H7 (cell line): ENCODE measurements around the gene CHST3. TPM values are rescaled to one million over a fixed set of nuclear protein-coding genes. Genes with fewer than 3 reads are reported as not detected.
A peak's percentile ranks its signal among the peaks of the same experiment; 100 is the strongest.

ENCODE experiments used
- DNase-seq: peaks from one replicate; pipeline ENCODE4 v3.0.0; 2012
- H3K27me3 ChIP-seq: 2 replicates; pipeline ENCODE4 v1.6.0; 2011; ENCODE audit warnings: mild to moderate bottlenecking, low read length; ENCODE audit not compliant: control insufficient read depth, insufficient read depth
- H3K36me3 ChIP-seq: replicated peaks from 2 replicates; pipeline ENCODE4 v1.5.1; 2011; ENCODE audit warnings: low read length; ENCODE audit not compliant: control insufficient read depth, insufficient read depth
- H3K4me3 ChIP-seq: 2 replicates; pipeline ENCODE4 v1.5.1; 2011; ENCODE audit warnings: low read depth, mild to moderate bottlenecking, control low read depth, low read length, moderate library complexity; ENCODE audit not compliant: insufficient read depth
- total RNA-seq: library from RNA; depleted of rRNA; stranded (reverse); fragments of >200 nt; shearing (Covaris generic); gene quantifications from 2 replicates; pipeline ENCODE4 v1.2.3, GENCODE V29; 2014

The CHST3 gene
- total RNA-seq, 1 experiment from 2014 or later, result 4.1 TPM

GRCh38 chr10:72001033-72001395, 36.8 kb downstream of the CHST3 start:
- Histone ChIP-seq H3K27me3 (no peaks in the 10 kb centered on the region), H3K4me3 (no peak overlapping the region), H3K36me3 (no peaks in the 10 kb centered on the region)
- DNase-seq, result peak; percentile 45

- no peak for DNase-seq
- Histone ChIP-seq H3K27me3 (no peaks in the 10 kb centered on the region), H3K36me3 (no peaks in the 10 kb centered on the region), H3K4me3 (no peak overlapping the region)
Measured at GRCh38 chr10:72002354-72003295, 38.4 kb downstream of the CHST3 start.

DNA sequence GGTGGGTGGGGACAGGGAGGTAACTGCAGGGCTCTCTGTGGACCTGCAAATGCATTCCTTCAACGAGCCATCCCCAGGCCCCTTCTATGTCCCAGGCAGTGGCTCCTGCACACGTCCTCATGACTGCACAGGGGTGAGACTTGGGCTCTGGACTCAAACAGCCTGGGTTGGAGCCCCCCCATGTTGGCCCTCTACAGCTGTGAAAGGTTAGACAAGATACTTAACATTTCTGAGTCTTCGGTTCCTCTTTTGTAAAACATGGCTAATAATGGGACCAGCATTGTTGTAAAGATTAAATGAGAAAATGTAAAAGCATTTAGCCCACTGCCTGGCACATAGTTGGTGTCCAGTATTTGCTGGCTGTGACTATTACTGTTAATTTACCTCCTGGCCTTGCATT, 41.8 kb downstream of the CHST3 start:
- Histone ChIP-seq H3K27me3 (no peaks in the 10 kb centered on the region), H3K4me3 (no peak overlapping the region), H3K36me3 (no peaks in the 10 kb centered on the region; the same call in none of the 2 replicates)
- no peak for DNase-seq

GRCh38 chr10:72007246-72007892, 43.2 kb downstream of the CHST3 start:
- no peak overlapping the region for H3K4me3 ChIP-seq
- DNase-seq, result peak; percentile 54
- H3K36me3 ChIP-seq, result no peaks in the 10 kb centered on the region; the same call in none of the 2 replicates
- H3K27me3 ChIP-seq, result no peaks in the 10 kb centered on the region

GRCh38 chr10:72008096-72008981, 44.1 kb downstream of the CHST3 start:
- no peak overlapping the region for H3K4me3 ChIP-seq
- no peak for DNase-seq
- H3K36me3 ChIP-seq, result no peaks in the 10 kb centered on the region; the same call in none of the 2 replicates
- no peaks in the 10 kb centered on the region for H3K27me3 ChIP-seq

GRCh38 chr10:72009051-72009424, 44.8 kb downstream of the CHST3 start:
- H3K36me3 ChIP-seq, result no peaks in the 10 kb centered on the region; the same call in none of the 2 replicates
- DNase-seq, result peak; percentile 40
- H3K4me3 ChIP-seq, result no peak overlapping the region
- no peaks in the 10 kb centered on the region for H3K27me3 ChIP-seq

DNA sequence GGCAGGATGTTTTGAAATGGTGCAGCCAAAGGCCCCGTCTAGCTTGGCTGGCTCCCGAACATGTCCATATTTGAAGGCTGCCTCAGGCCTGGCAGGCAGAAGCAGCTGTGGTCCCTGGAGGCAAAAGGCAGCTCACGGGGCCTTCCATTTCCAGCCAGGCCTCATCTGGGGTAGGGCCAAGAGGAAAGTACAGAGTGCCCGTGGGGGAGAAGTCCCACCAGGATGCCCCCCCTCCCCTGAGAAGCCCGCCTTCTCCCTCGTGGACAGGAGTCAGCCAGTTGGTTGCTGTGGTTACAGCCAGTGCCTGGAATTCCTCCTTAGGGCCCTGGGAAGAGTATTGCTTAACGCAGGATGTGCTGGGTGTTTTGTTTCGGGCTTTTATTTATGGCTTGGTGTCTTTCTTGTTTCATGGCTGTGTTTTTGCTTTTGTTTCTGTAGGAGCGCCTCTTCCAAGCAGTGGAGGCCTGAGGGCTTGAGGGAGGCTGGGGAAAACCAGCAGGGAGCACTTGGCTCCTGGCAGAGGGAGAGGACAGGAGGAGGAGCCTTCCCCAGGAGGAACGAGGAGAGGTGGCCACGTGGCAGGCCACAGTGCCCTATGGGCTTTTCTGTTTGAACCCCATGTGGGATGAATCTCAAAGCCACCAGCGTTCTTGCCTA, 45.4 kb downstream of the CHST3 start:
- no peaks in the 10 kb centered on the region; the same call in none of the 2 replicates for H3K36me3 ChIP-seq
- H3K27me3 ChIP-seq, result no peaks in the 10 kb centered on the region
- H3K4me3 ChIP-seq, result no peak overlapping the region
- DNase-seq, result no peak

DNA sequence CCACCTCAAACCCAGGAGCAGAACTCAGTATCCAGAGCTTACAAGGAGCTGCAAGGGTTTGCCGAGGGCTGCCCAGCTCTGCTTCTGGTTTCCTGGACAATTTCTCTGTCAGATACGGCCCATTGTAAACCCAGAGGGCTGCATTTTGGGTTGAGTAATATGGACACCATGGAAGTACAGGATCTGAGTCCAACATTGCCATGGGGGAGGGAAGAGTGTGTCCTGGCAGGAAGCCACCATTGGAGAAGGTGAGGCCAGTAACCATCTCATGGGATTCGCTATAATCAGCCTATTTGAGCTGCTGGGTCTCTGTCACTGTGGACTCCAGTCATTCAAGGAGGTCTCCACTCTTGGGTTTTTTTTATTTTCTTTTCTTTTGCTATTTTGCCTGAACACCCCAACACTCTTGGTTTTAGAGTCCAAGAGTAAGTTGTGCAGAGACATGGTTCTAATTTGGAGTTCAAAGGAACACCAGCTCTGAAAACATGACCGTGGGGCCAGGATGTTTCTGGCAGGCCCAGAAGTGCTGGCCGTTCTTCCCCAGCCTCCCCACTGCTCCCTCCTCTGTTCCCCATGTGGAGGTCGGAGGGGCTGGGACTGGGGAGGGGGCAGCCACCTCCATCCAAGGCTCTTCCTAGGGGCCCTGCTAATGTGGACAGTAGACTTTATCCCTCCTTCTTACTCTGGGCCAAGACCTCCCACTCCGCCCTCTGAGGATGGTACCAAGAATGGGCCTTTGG, 46.2 kb downstream of the CHST3 start:
- H3K36me3 ChIP-seq, result no peaks in the 10 kb centered on the region; the same call in none of the 2 replicates
- no peak for DNase-seq
- no peaks in the 10 kb centered on the region for H3K27me3 ChIP-seq
- H3K4me3 ChIP-seq, result no peak overlapping the region

GRCh38 chr10:72011016-72011415, 46.8 kb downstream of the CHST3 start:
- no peaks in the 10 kb centered on the region for H3K27me3 ChIP-seq
- no peak overlapping the region for H3K4me3 ChIP-seq
- DNase-seq, result no peak
- no peaks in the 10 kb centered on the region; the same call in none of the 2 replicates for H3K36me3 ChIP-seq

DNA sequence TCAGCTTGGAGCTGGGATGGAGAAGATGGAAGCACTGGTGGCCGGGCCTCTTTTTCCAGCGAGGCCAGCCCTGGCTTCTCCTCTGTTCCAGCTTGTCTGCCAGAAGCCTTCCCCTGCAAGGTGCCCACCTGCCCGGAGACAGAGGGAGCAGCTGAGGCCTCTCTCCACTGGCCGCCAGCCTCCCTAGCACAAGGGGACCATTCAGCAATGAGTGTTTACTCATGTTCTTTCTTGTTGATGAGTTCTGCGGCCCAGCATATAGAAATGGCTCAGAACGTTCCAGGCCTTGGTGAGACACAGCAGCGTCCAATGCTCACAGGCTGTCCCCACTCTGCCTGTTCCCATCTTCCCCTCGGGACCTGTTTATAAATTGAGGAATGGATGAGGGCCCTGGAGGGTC, 47.3 kb downstream of the CHST3 start:
- no peak for DNase-seq
- no peak overlapping the region for H3K4me3 ChIP-seq
- no peaks in the 10 kb centered on the region; the same call in none of the 2 replicates for H3K36me3 ChIP-seq
- H3K27me3 ChIP-seq, result no peaks in the 10 kb centered on the region

GRCh38 chr10:72011976-72012512, 47.8 kb downstream of the CHST3 start:
- Histone ChIP-seq H3K36me3 (no peaks in the 10 kb centered on the region; the same call in none of the 2 replicates), H3K4me3 (no peak overlapping the region), H3K27me3 (no peaks in the 10 kb centered on the region)
- peak; percentile 20 for DNase-seq

DNA sequence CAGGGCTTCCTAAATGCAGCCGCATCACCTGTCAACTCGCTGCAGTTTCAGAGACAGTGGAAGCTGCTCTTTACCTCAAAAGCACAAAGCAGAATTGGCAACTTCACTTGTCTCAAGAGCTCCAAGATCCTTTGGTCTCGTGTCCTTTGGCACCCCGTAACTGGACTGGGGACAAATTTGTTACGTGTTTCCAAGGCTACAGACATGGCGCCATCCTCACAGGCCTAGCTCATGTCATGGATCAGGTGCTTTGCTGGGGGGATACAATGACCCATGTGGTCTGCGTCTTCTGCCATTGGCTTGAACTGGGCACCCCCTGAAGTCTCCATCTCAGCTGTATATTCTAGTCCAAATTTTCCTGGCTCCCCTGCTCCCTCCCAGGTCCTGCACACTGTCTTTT, 48.6 kb downstream of the CHST3 start:
- H3K36me3 ChIP-seq, result no peaks in the 10 kb centered on the region; the same call in none of the 2 replicates
- H3K4me3 ChIP-seq, result no peak overlapping the region
- DNase-seq, result no peak
- H3K27me3 ChIP-seq, result no peaks in the 10 kb centered on the region
